CD4-positive, CD25-positive, alpha-beta regulatory T cell (primary cell): ENCODE results near the gene SMIM12. TPM values are rescaled to one million over a fixed set of nuclear protein-coding genes. Genes with fewer than 3 reads are reported as not detected.
A peak's percentile ranks its signal among the peaks of the same experiment; 100 is the strongest.

Experiments used
- ATAC-seq, 2 donors: fragments of 150-1000 bp; cut with Tn5 transposase; one replicate each; pipeline ENCODE4 v1.10.0; 2021; ENCODE audit warnings: low read depth in 2 of 2, moderate number of reproducible peaks in 2 of 2, moderate library complexity in 1 of 2
- DNase-seq, 3 donors: peaks; one replicate each; pipeline versions ENCODE4 v3.0.0 to v3.0.0-alpha.2; 2012 to 2022; ENCODE audit warnings: mixed read lengths in 1 of 3
- H3K27ac ChIP-seq: one replicate; pipeline ENCODE4 v1.7.0; 2013; ENCODE audit warnings: mild to moderate bottlenecking, low read length; ENCODE audit not compliant: insufficient read depth, poor library complexity, severe bottlenecking
- H3K27me3 ChIP-seq: one replicate; pipeline ENCODE4 v1.7.0; 2013; ENCODE audit warnings: low read length; ENCODE audit not compliant: control insufficient read depth, insufficient read depth
- H3K36me3 ChIP-seq: one replicate; pipeline ENCODE4 v1.7.0; 2013; ENCODE audit warnings: mild to moderate bottlenecking, low read length, moderate library complexity; ENCODE audit not compliant: control insufficient read depth, insufficient read depth
- H3K4me1 ChIP-seq: 2 replicates; pipeline ENCODE4 v1.7.0; 2013; ENCODE audit warnings: mild to moderate bottlenecking, low read length; ENCODE audit not compliant: insufficient read depth, control insufficient read depth, poor library complexity, severe bottlenecking
- H3K4me3 ChIP-seq: one replicate; pipeline ENCODE4 v1.7.0; 2013; ENCODE audit warnings: low read depth, mild to moderate bottlenecking, low read length, moderate library complexity
- H3K9me3 ChIP-seq, 2 experiments: 1 replicate in 1 of 2; 2 replicates in 1 of 2; pipeline ENCODE4 v1.7.0; 2013; ENCODE audit warnings: low read length in 2 of 2, mild to moderate bottlenecking in 1 of 2, moderate library complexity in 1 of 2; ENCODE audit not compliant: control insufficient read depth in 2 of 2
- H3K27ac Mint-ChIP-seq, 3 donors: one replicate each; pipeline ENCODE4 v1.8.0; 2020 to 2022; ENCODE audit warnings: mild to moderate bottlenecking in 3 of 3, mixed read lengths in 3 of 3, moderate library complexity in 2 of 3
- H3K27me3 Mint-ChIP-seq: one replicate; pipeline ENCODE4 v1.8.0; 2022; ENCODE audit warnings: mild to moderate bottlenecking, mixed read lengths
- H3K36me3 Mint-ChIP-seq: one replicate; pipeline ENCODE4 v1.8.0; 2020; ENCODE audit warnings: mixed read lengths
- H3K4me1 Mint-ChIP-seq, 4 donors: one replicate each; pipeline ENCODE4 v1.8.0; 2020 to 2022; ENCODE audit warnings: mixed read lengths in 4 of 4, mild to moderate bottlenecking in 1 of 4
- H3K4me3 Mint-ChIP-seq, 4 donors: one replicate each; pipeline ENCODE4 v1.8.0; 2020 to 2022; ENCODE audit warnings: mild to moderate bottlenecking in 4 of 4, mixed read lengths in 4 of 4, moderate library complexity in 3 of 4
- H3K9me3 Mint-ChIP-seq, 7 donors: one replicate each; pipeline ENCODE4 v1.8.0; 2020 to 2022; ENCODE audit warnings: mixed read lengths in 7 of 7, mild to moderate bottlenecking in 3 of 7, moderate library complexity in 2 of 7
- polyA plus RNA-seq, 4 donors: library from polyadenylated mRNA; unstranded; fragments of 300-500 nt; fragmentation: Illumina TruSeq; gene quantifications; one replicate each; pipeline ENCODE4 v1.2.3, GENCODE V29; 2021
- total RNA-seq: library from RNA; stranded (reverse); gene quantifications from one replicate; pipeline ENCODE4 v1.2.3, GENCODE V29; 2022

The SMIM12 gene
- total and polyA plus RNA-seq, 5 donors from 2014 or later = 29.7 to 105 (median 94.8) TPM

GRCh38 chr1:34865573-34865972, 6.0 kb upstream of the SMIM12 start:
- Histone ChIP-seq H3K27ac (peak overlapping the region; percentile 76), H3K4me1 (peaks cover 44% of the 10 kb centered on the region), H3K9me3 (no peaks in the 10 kb centered on the region), H3K36me3 (no peaks in the 10 kb centered on the region), H3K4me3 (no peak overlapping the region), H3K27me3 (no peaks in the 10 kb centered on the region)
- no peak for DNase-seq
- ATAC-seq = no peak
- Mint-ChIP-seq H3K36me3 (no peaks in the 10 kb centered on the region), H3K9me3 (no peaks in the 10 kb centered on the region), H3K4me1 (peaks cover 16 to 51% (median 26%) of the 10 kb centered on the region in 4 donors), H3K27me3 (peaks cover 8% of the 10 kb centered on the region), H3K4me3 (peak overlapping the region; percentile 62 to 93 (median 87)), H3K27ac (no peak overlapping the region)

- peaks cover 8% of the 10 kb centered on the region for H3K27me3 Mint-ChIP-seq
- Histone ChIP-seq H3K4me3 (peak overlapping the region; percentile 13), H3K4me1 (peaks cover 50% of the 10 kb centered on the region), H3K9me3 (no peaks in the 10 kb centered on the region), H3K27ac (no peak overlapping the region), H3K27me3 (no peaks in the 10 kb centered on the region), H3K36me3 (no peaks in the 10 kb centered on the region)
- DNase-seq (no peak), ATAC-seq (no peak)
- H3K27ac Mint-ChIP-seq = peak overlapping the region; percentile 69 to 82 (median 75)
- H3K4me3 Mint-ChIP-seq = peak overlapping the region; percentile 75 to 93 (median 81)
- H3K4me1 Mint-ChIP-seq = peaks cover 20 to 57% (median 31%) of the 10 kb centered on the region in 4 donors
- H3K36me3 Mint-ChIP-seq = no peaks in the 10 kb centered on the region
- no peaks in the 10 kb centered on the region for H3K9me3 Mint-ChIP-seq
Measured at GRCh38 chr1:34864759-34865158, 5.2 kb upstream of the SMIM12 start.

- ATAC-seq (no peak), DNase-seq (peak in 1 of 3 donors; percentile 51)
- Histone ChIP-seq H3K27me3 (no peaks in the 10 kb centered on the region), H3K9me3 (no peaks in the 10 kb centered on the region), H3K4me1 (peaks cover 59% of the 10 kb centered on the region), H3K27ac (no peak overlapping the region), H3K4me3 (peak overlapping the region; percentile 33), H3K36me3 (no peaks in the 10 kb centered on the region)
- no peaks in the 10 kb centered on the region for H3K36me3 Mint-ChIP-seq
- peak overlapping the region; percentile 39 to 82 (median 75) for H3K27ac Mint-ChIP-seq
- H3K4me1 Mint-ChIP-seq = peaks cover 27 to 67% (median 40%) of the 10 kb centered on the region in 4 donors
- peaks cover 8% of the 10 kb centered on the region for H3K27me3 Mint-ChIP-seq
- no peaks in the 10 kb centered on the region for H3K9me3 Mint-ChIP-seq
- peak overlapping the region; percentile 46 to 93 (median 66) for H3K4me3 Mint-ChIP-seq
Measured at GRCh38 chr1:34863501-34863900, 4.0 kb upstream of the SMIM12 start.

GRCh38 chr1:34858901-34859445, 576 bp downstream of the SMIM12 start:
- Mint-ChIP-seq H3K36me3 (peaks cover 3% of the 10 kb centered on the region), H3K27me3 (no peaks in the 10 kb centered on the region), H3K4me1 (peaks cover 31 to 65% (median 45%) of the 10 kb centered on the region in 4 donors), H3K9me3 (no peaks in the 10 kb centered on the region), H3K27ac (peak overlapping the region; percentile 95 to 96 (median 96)), H3K4me3 (peak overlapping the region; percentile 89 to 97 (median 96))
- DNase-seq (peak; percentile 6 to 54 (median 35)), ATAC-seq (peak in 1 of 2 donors; percentile 9)
- Histone ChIP-seq H3K27me3 (no peaks in the 10 kb centered on the region), H3K27ac (peak overlapping the region; percentile 78), H3K36me3 (peaks cover 20% of the 10 kb centered on the region), H3K4me3 (peak overlapping the region; percentile 86), H3K9me3 (no peaks in the 10 kb centered on the region), H3K4me1 (peaks cover 39% of the 10 kb centered on the region)

GRCh38 chr1:34856697-34857096, 2.9 kb downstream of the SMIM12 start:
- H3K36me3 Mint-ChIP-seq = peaks cover 6% of the 10 kb centered on the region
- DNase-seq (no peak), ATAC-seq (no peak)
- no peaks in the 10 kb centered on the region for H3K9me3 Mint-ChIP-seq
- H3K27me3 Mint-ChIP-seq = no peaks in the 10 kb centered on the region
- H3K4me1 Mint-ChIP-seq = peaks cover 28 to 58% (median 40%) of the 10 kb centered on the region in 4 donors
- Histone ChIP-seq H3K36me3 (peaks cover 25% of the 10 kb centered on the region), H3K27me3 (no peaks in the 10 kb centered on the region), H3K4me3 (no peak overlapping the region), H3K9me3 (no peaks in the 10 kb centered on the region), H3K4me1 (peaks cover 26% of the 10 kb centered on the region), H3K27ac (no peak overlapping the region)
- H3K4me3 Mint-ChIP-seq = peak overlapping the region in 1 of 4 donors; percentile 16
- H3K27ac Mint-ChIP-seq = peak overlapping the region in 2 of 3 donors; percentile 55 to 56

GRCh38 chr1:34852677-34853217, 6.8 kb downstream of the SMIM12 start:
- Histone ChIP-seq H3K4me1 (peaks cover 4% of the 10 kb centered on the region), H3K27me3 (no peaks in the 10 kb centered on the region), H3K36me3 (peaks cover 35% of the 10 kb centered on the region), H3K27ac (peak overlapping the region; percentile 47), H3K4me3 (no peak overlapping the region), H3K9me3 (no peaks in the 10 kb centered on the region)
- Mint-ChIP-seq H3K4me3 (peak overlapping the region in 1 of 4 donors; percentile 5), H3K4me1 (peaks cover 18 to 38% (median 26%) of the 10 kb centered on the region in 4 donors), H3K9me3 (no peaks in the 10 kb centered on the region), H3K27me3 (no peaks in the 10 kb centered on the region), H3K27ac (peak overlapping the region in 2 of 3 donors; percentile 51 to 81), H3K36me3 (peaks cover 22% of the 10 kb centered on the region)
- DNase-seq (peak; percentile 79 to 95 (median 89)), ATAC-seq (peak; percentile 100)

- no peak for ATAC-seq
- H3K36me3 Mint-ChIP-seq = peaks cover 22% of the 10 kb centered on the region
Measured at GRCh38 chr1:34851431-34852105, 8.0 kb downstream of the SMIM12 start.

More at GRCh38 chr1:34851431-34852105, 8.0 kb downstream of the SMIM12 start:
- no peaks in the 10 kb centered on the region for H3K27me3 Mint-ChIP-seq
- Histone ChIP-seq H3K27ac (no peak overlapping the region), H3K36me3 (peaks cover 35% of the 10 kb centered on the region), H3K4me3 (no peak overlapping the region), H3K4me1 (no peaks in the 10 kb centered on the region), H3K27me3 (no peaks in the 10 kb centered on the region), H3K9me3 (no peaks in the 10 kb centered on the region)
- H3K4me1 Mint-ChIP-seq = peaks cover 13 to 27% (median 23%) of the 10 kb centered on the region in 4 donors
- no peaks in the 10 kb centered on the region for H3K9me3 Mint-ChIP-seq
- no peak overlapping the region for H3K4me3 Mint-ChIP-seq
- H3K27ac Mint-ChIP-seq = no peak overlapping the region
- no peak for DNase-seq
